Mesendoderm (in vitro differentiated cells): Measurements from ENCODE around the gene KCTD21.

Experiments used
- DNase-seq: peaks from one replicate; pipeline ENCODE4 v3.0.0; 2013
- H2AK5ac ChIP-seq: 2 replicates; pipeline ENCODE4 v1.6.1; 2013; ENCODE audit warnings: low read length, inconsistent platforms
- H2BK120ac ChIP-seq: 2 replicates; pipeline ENCODE4 v1.6.1; 2013; ENCODE audit warnings: low read depth, mild to moderate bottlenecking, low read length, moderate library complexity, mixed read lengths
- H2BK15ac ChIP-seq: replicated peaks from 2 replicates; pipeline ENCODE4 v1.6.1; 2013; ENCODE audit warnings: low read depth, mild to moderate bottlenecking, moderate library complexity
- H2BK5ac ChIP-seq: 2 replicates; pipeline ENCODE4 v1.6.1; 2013; ENCODE audit warnings: low read length, inconsistent platforms
- H3K18ac ChIP-seq: 2 replicates; pipeline ENCODE4 v1.6.1; 2013; ENCODE audit warnings: mild to moderate bottlenecking, low read length, mixed read lengths
- H3K23ac ChIP-seq: one replicate; pipeline ENCODE4 v1.6.1; 2013; ENCODE audit warnings: low read length
- H3K27ac ChIP-seq: 2 replicates; pipeline ENCODE4 v1.5.1; 2013; ENCODE audit warnings: low read depth, mild to moderate bottlenecking, inconsistent platforms, low read length, moderate library complexity
- H3K27me3 ChIP-seq: 2 replicates; pipeline ENCODE4 v1.6.1; 2013; ENCODE audit warnings: low read length, control low read depth, mild to moderate bottlenecking, inconsistent platforms; ENCODE audit not compliant: insufficient read depth, poor library complexity
- H3K36me3 ChIP-seq: 2 replicates; pipeline ENCODE4 v1.6.1; 2013; ENCODE audit warnings: low read length, inconsistent platforms; ENCODE audit not compliant: control insufficient read depth, insufficient read depth
- H3K4ac ChIP-seq: one replicate; pipeline ENCODE4 v1.6.1; 2013; ENCODE audit warnings: low read depth, mild to moderate bottlenecking, low read length, moderate library complexity
- H3K4me1 ChIP-seq: 2 replicates; pipeline ENCODE4 v1.6.1; 2013; ENCODE audit warnings: low read depth, low read length, inconsistent platforms; ENCODE audit not compliant: control insufficient read depth
- H3K4me2 ChIP-seq: 2 replicates; pipeline ENCODE4 v1.6.1; 2013; ENCODE audit warnings: low read length
- H3K4me3 ChIP-seq: 2 replicates; pipeline ENCODE4 v1.5.1; 2013; ENCODE audit warnings: mild to moderate bottlenecking, low read length
- H3K56ac ChIP-seq: one replicate; pipeline ENCODE4 v1.6.1; 2013; ENCODE audit warnings: low read length
- H3K79me1 ChIP-seq: 2 replicates; pipeline ENCODE4 v1.6.1; 2013; ENCODE audit warnings: low read length, inconsistent platforms
- H3K79me2 ChIP-seq: 2 replicates; pipeline ENCODE4 v1.6.1; 2013; ENCODE audit warnings: mild to moderate bottlenecking, low read length; ENCODE audit not compliant: control insufficient read depth, insufficient read depth
- H3K9ac ChIP-seq: 2 replicates; pipeline ENCODE4 v1.6.1; 2013; ENCODE audit warnings: low read length, inconsistent platforms
- H4K5ac ChIP-seq: one replicate; pipeline ENCODE4 v1.6.1; 2013; ENCODE audit warnings: low read length
- H4K8ac ChIP-seq: one replicate; pipeline ENCODE4 v1.6.1; 2013; ENCODE audit warnings: low read depth, mild to moderate bottlenecking, control low read depth, low read length, moderate library complexity
- WGBS: extraction: QIAGEN DNeasy Blood & Tissue Kit; methylation state at CpG from one replicate; pipeline ENCODE4 v1.1.7; 2013; ENCODE audit warnings: low lambda C conversion rate, missing lambda C conversion rate; ENCODE audit not compliant: insufficient coverage; ENCODE audit errors: extremely low coverage; 5-methylcytosine and 5-hydroxymethylcytosine counted together

KCTD21 gene

GRCh38 chr11:78150346-78150745 lies 38.1 kb downstream of the KCTD21 start:
- H4K8ac ChIP-seq, result no peak overlapping the region
- H2BK120ac ChIP-seq, result no peak overlapping the region
- no peaks in the 10 kb centered on the region for H3K4me1 ChIP-seq
- no peak overlapping the region for H3K4me3 ChIP-seq
- H3K23ac ChIP-seq, result no peak overlapping the region
- H4K5ac ChIP-seq, result no peak overlapping the region
- WGBS, result no CpG with 5 or more reads among the region's 4 CpGs
- H3K79me1 ChIP-seq, result no peaks in the 10 kb centered on the region
- H3K27me3 ChIP-seq, result no peaks in the 10 kb centered on the region
- no peak overlapping the region for H3K18ac ChIP-seq
- H3K36me3 ChIP-seq, result no peaks in the 10 kb centered on the region
- no peaks in the 10 kb centered on the region for H3K79me2 ChIP-seq
- H3K4me2 ChIP-seq, result no peak overlapping the region
- no peak overlapping the region for H2BK15ac ChIP-seq
- DNase-seq, result no peak
- no peak overlapping the region for H3K9ac ChIP-seq
- H2AK5ac ChIP-seq, result no peak overlapping the region
- H3K27ac ChIP-seq, result no peak overlapping the region
- H2BK5ac ChIP-seq, result no peak overlapping the region
- no peak overlapping the region for H3K4ac ChIP-seq
- H3K56ac ChIP-seq, result no peak overlapping the region

- Histone ChIP-seq H3K79me2 (no peaks in the 10 kb centered on the region), H3K4me1 (no peaks in the 10 kb centered on the region), H2BK120ac (no peak overlapping the region), H4K5ac (no peak overlapping the region), H3K23ac (no peak overlapping the region), H3K4ac (no peak overlapping the region), H3K4me2 (no peak overlapping the region), H3K27me3 (no peaks in the 10 kb centered on the region), H3K18ac (no peak overlapping the region), H3K4me3 (no peak overlapping the region), H4K8ac (no peak overlapping the region), H3K27ac (no peak overlapping the region), H2AK5ac (no peak overlapping the region), H3K56ac (no peak overlapping the region), H3K9ac (no peak overlapping the region), H3K36me3 (no peaks in the 10 kb centered on the region), H3K79me1 (no peaks in the 10 kb centered on the region), H2BK5ac (no peak overlapping the region), H2BK15ac (no peak overlapping the region)
- DNase-seq, result no peak
- no CpG with 5 or more reads among the region's 1 CpG for WGBS
Measured at GRCh38 chr11:78149646-78150045, 38.8 kb downstream of the KCTD21 start.

GRCh38 chr11:78147807-78148206 lies 40.6 kb downstream of the KCTD21 start:
- Histone ChIP-seq H3K4me1 (no peaks in the 10 kb centered on the region), H3K27ac (no peak overlapping the region), H3K4me2 (no peak overlapping the region), H3K36me3 (no peaks in the 10 kb centered on the region), H3K4me3 (no peak overlapping the region), H2BK15ac (no peak overlapping the region), H2BK5ac (no peak overlapping the region), H3K27me3 (no peaks in the 10 kb centered on the region), H4K8ac (no peak overlapping the region), H2BK120ac (no peak overlapping the region), H3K56ac (no peak overlapping the region), H3K18ac (no peak overlapping the region), H3K79me2 (no peaks in the 10 kb centered on the region), H3K4ac (no peak overlapping the region), H2AK5ac (no peak overlapping the region), H4K5ac (no peak overlapping the region), H3K79me1 (no peaks in the 10 kb centered on the region), H3K23ac (no peak overlapping the region), H3K9ac (no peak overlapping the region)
- DNase-seq, result no peak
- no CpG with 5 or more reads among the region's 2 CpGs for WGBS

- H2AK5ac ChIP-seq, result no peak overlapping the region
- H3K4me3 ChIP-seq, result no peak overlapping the region
- H3K4me2 ChIP-seq, result no peak overlapping the region
- no peaks in the 10 kb centered on the region for H3K4me1 ChIP-seq
- no peak overlapping the region for H3K4ac ChIP-seq
- no peak overlapping the region for H4K8ac ChIP-seq
- WGBS, result no CpG with 5 or more reads among the region's 1 CpG
- H3K9ac ChIP-seq, result no peak overlapping the region
- H3K79me2 ChIP-seq, result no peaks in the 10 kb centered on the region
- H3K27me3 ChIP-seq, result no peaks in the 10 kb centered on the region
- H2BK120ac ChIP-seq, result no peak overlapping the region
- no peak overlapping the region for H2BK15ac ChIP-seq
- H3K27ac ChIP-seq, result no peak overlapping the region
- no peak overlapping the region for H3K23ac ChIP-seq
- H3K56ac ChIP-seq, result no peak overlapping the region
- DNase-seq, result no peak
- H3K36me3 ChIP-seq, result no peaks in the 10 kb centered on the region
- no peak overlapping the region for H2BK5ac ChIP-seq
- no peaks in the 10 kb centered on the region for H3K79me1 ChIP-seq
- H3K18ac ChIP-seq, result no peak overlapping the region
- H4K5ac ChIP-seq, result no peak overlapping the region
Measured at GRCh38 chr11:78145511-78146025, 42.9 kb downstream of the KCTD21 start.

- Histone ChIP-seq H2BK120ac (no peak overlapping the region), H2AK5ac (no peak overlapping the region), H3K27ac (no peak overlapping the region), H3K18ac (no peak overlapping the region), H3K27me3 (no peaks in the 10 kb centered on the region), H3K9ac (peak overlapping the region; percentile 20), H3K4me1 (peaks cover 4% of the 10 kb centered on the region), H3K4ac (no peak overlapping the region), H2BK5ac (no peak overlapping the region), H3K36me3 (no peaks in the 10 kb centered on the region), H3K23ac (no peak overlapping the region), H3K79me2 (peaks cover 10% of the 10 kb centered on the region), H3K56ac (no peak overlapping the region), H3K4me2 (no peak overlapping the region), H3K4me3 (no peak overlapping the region), H2BK15ac (no peak overlapping the region), H4K5ac (no peak overlapping the region), H3K79me1 (peaks cover 9% of the 10 kb centered on the region), H4K8ac (no peak overlapping the region)
- no peak for DNase-seq
- no CpG with 5 or more reads among the region's 17 CpGs for WGBS
Measured at GRCh38 chr11:78140392-78141077, 47.9 kb downstream of the KCTD21 start.
